GM21528 (cell line): ENCODE results near the gene GRK5.

ENCODE experiments used
- ATAC-seq: cut with Tn5 transposase; IDR thresholded peaks from one replicate; pipeline ENCODE4 v1.9.1; 2021; ENCODE audit warnings: mild to moderate bottlenecking, moderate library complexity; ENCODE audit not compliant: unreplicated experiment, low FRiP score

The GRK5 gene

GRCh38 chr10:119370111-119370741 lies 162.9 kb downstream of the GRK5 start:
- ATAC-seq, result no peak

GRCh38 chr10:119370972-119371703 lies 163.8 kb downstream of the GRK5 start:
- ATAC-seq, result no peak

- no peak for ATAC-seq
Observed at GRCh38 chr10:119371704-119372663, 164.6 kb downstream of the GRK5 start.

GRCh38 chr10:119373294-119374102 lies 166.1 kb downstream of the GRK5 start:
- ATAC-seq, result no peak

GRCh38 chr10:119374236-119374635 lies 166.9 kb downstream of the GRK5 start:
- ATAC-seq, result no peak

GRCh38 chr10:119375574-119376272 lies 168.4 kb downstream of the GRK5 start:
- no peak for ATAC-seq

- ATAC-seq, result no peak
Observed at GRCh38 chr10:119377451-119377957, 170.1 kb downstream of the GRK5 start.

GRCh38 chr10:119377958-119378736 lies 170.8 kb downstream of the GRK5 start:
- ATAC-seq, result no peak

- no peak for ATAC-seq
Observed at GRCh38 chr10:119378737-119379067, 171.3 kb downstream of the GRK5 start.

GRCh38 chr10:119379466-119380071 lies 172.2 kb downstream of the GRK5 start:
- no peak for ATAC-seq

- no peak for ATAC-seq
Observed at GRCh38 chr10:119383174-119383856, 175.9 kb downstream of the GRK5 start.

GRCh38 chr10:119384127-119384526 lies 176.8 kb downstream of the GRK5 start:
- no peak for ATAC-seq

GRCh38 chr10:119386666-119387065 lies 179.3 kb downstream of the GRK5 start:
- no peak for ATAC-seq

- ATAC-seq, result no peak
Observed at GRCh38 chr10:119388849-119389345, 181.5 kb downstream of the GRK5 start.

GRCh38 chr10:119391440-119392251 lies 184.3 kb downstream of the GRK5 start:
- no peak for ATAC-seq

GRCh38 chr10:119393019-119393418 lies 185.6 kb downstream of the GRK5 start:
- no peak for ATAC-seq

GRCh38 chr10:119393421-119393820 lies 186.1 kb downstream of the GRK5 start:
- no peak for ATAC-seq
